ENCODE results near the gene AP1G2. TPM values are rescaled to one million over a fixed set of nuclear protein-coding genes. Genes with fewer than 3 reads are reported as not detected.

The AP1G2 gene
- total RNA-seq, 1 donor from 2014 or later = 53.2 TPM

DNA sequence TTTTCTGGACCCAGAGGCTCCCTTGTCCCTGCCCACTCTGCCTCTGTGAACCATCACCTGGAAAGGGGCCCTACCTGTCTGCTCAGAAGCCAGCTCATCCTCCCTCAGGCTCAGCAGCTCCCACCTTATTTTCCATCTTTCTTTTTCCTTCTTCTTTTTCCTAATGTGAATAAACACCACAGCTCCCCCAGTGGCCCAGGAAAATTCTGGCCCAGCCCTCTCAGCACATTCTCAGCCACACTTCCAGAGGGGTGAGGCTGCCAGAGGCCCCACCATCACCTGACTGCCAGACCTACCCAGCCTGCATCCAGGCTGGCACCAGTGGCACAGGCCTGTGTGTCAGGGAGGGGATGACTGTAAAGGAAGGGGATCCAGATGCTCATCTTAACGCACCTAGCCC is 39.0 kb downstream of the AP1G2 start:
- peak overlapping the region; percentile 47 for H3K27ac Mint-ChIP-seq (ENCODE audit: unreplicated experiment)
- peaks cover 29% of the 10 kb centered on the region for H3K4me1 Mint-ChIP-seq
- no peaks in the 10 kb centered on the region for H3K9me3 Mint-ChIP-seq
- H3K36me3 Mint-ChIP-seq (ENCODE audit: low read depth) = no peaks in the 10 kb centered on the region
- no peak overlapping the region for H3K4me3 Mint-ChIP-seq
- DNase-seq (ENCODE audit: low read depth, low spot score) = no peak
- H3K27me3 Mint-ChIP-seq (ENCODE audit: low read depth) = no peaks in the 10 kb centered on the region
- TF ChIP-seq, protein P1, sequence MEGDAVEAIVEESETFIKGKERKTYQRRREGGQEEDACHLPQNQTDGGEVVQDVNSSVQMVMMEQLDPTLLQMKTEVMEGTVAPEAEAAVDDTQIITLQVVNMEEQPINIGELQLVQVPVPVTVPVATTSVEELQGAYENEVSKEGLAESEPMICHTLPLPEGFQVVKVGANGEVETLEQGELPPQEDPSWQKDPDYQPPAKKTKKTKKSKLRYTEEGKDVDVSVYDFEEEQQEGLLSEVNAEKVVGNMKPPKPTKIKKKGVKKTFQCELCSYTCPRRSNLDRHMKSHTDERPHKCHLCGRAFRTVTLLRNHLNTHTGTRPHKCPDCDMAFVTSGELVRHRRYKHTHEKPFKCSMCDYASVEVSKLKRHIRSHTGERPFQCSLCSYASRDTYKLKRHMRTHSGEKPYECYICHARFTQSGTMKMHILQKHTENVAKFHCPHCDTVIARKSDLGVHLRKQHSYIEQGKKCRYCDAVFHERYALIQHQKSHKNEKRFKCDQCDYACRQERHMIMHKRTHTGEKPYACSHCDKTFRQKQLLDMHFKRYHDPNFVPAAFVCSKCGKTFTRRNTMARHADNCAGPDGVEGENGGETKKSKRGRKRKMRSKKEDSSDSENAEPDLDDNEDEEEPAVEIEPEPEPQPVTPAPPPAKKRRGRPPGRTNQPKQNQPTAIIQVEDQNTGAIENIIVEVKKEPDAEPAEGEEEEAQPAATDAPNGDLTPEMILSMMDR (conservative IDR thresholded peaks at IDR 0.05) = peak; percentile 32

DNA sequence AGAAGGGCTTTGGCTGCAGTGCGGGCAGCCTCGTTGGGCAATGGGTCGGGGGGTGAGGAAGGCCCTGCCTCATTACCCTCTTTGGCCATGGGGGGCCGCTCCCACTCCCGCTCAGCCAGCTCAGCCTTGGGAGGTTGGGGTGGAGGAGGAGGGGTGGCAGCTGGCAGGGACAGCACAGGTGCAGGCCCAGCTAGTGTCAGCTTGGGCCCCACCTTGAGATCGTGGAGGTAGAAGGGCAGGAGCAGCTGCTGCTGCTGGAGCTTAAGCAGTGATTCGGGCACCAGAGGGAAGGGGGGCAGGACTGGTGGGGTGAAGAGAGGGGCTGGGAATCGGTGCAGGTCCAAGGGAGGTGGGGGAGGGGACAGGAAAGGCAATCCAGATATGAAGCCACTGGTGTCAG is 42.0 kb downstream of the AP1G2 start:
- no peaks in the 10 kb centered on the region for H3K27me3 Mint-ChIP-seq (ENCODE audit: low read depth)
- H3K4me1 Mint-ChIP-seq = peaks cover 25% of the 10 kb centered on the region
- H3K36me3 Mint-ChIP-seq (ENCODE audit: low read depth) = no peaks in the 10 kb centered on the region
- H3K27ac Mint-ChIP-seq (ENCODE audit: unreplicated experiment) = no peak overlapping the region
- TF ChIP-seq, protein P1 (conservative IDR thresholded peaks at IDR 0.05) = no peak
- DNase-seq (ENCODE audit: low read depth, low spot score) = no peak
- no peak overlapping the region for H3K4me3 Mint-ChIP-seq
- H3K9me3 Mint-ChIP-seq = no peaks in the 10 kb centered on the region

DNA sequence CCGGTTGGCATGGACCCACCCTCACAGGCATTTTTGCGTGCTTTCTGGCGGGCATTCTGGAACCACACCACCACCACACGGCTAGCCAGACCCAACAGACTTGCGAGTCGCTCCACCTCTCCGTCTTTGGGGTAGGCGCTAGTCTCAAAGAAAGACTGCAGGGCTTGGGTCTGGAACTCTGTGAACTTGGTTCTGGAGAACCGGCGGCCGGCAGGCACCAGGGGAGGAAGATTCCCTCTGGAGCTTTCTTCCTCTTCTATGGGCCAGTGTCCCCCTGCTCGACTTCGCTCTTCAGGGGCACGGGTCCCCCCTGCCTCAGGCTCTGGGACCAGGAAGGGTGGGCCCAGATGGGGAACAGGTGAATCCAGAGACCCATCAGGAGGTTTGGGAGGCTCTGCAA is 42.6 kb downstream of the AP1G2 start:
- no peak for DNase-seq (ENCODE audit: low read depth, low spot score)
- H3K9me3 Mint-ChIP-seq = no peaks in the 10 kb centered on the region
- peak overlapping the region; percentile 67 for H3K27ac Mint-ChIP-seq (ENCODE audit: unreplicated experiment)
- H3K36me3 Mint-ChIP-seq (ENCODE audit: low read depth) = no peaks in the 10 kb centered on the region
- H3K4me3 Mint-ChIP-seq = no peak overlapping the region
- TF ChIP-seq, protein P1 (conservative IDR thresholded peaks at IDR 0.05) = no peak
- no peaks in the 10 kb centered on the region for H3K27me3 Mint-ChIP-seq (ENCODE audit: low read depth)
- H3K4me1 Mint-ChIP-seq = peaks cover 18% of the 10 kb centered on the region

DNA sequence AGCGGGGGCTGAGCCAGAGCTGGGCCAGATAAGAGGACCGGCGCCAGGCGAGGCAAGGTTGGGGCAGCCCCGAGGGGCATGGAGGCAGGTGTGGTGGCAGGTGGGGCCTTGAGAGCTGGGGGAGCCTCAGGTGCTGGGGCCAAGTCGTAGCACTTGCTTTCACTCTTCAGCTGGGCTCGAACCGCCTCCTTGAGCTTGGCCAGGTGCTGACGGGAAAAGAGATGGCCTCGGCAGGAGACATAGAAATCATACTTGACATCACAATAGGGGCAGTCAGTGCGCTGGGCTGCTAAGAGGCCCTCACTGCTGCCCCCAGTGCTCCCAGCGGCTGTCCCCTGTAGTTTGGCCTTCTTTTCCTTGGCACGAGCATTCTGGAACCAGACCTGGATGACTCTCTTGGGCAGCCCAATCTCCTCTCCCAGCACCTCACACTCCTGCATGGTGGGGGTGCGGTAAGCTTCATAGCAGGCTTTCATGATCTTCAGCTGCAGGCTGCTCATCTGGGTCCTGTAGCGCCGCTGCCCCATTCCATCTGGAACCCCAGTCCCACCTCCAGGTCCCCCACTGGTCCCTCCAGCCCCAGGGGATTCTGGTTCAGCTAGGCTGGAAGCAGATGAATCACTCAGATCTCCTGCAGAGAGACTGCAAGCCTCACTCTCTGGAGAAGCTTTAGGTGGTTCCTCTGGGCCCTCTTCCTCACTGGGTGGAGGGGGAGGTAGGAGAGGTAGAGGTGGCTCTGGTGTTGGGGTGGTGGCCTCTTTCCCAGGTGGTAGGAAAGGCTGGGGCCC is 44.2 kb downstream of the AP1G2 start:
- Mint-ChIP-seq H3K36me3 (ENCODE audit: low read depth) (no peaks in the 10 kb centered on the region), H3K9me3 (no peaks in the 10 kb centered on the region)

DNA sequence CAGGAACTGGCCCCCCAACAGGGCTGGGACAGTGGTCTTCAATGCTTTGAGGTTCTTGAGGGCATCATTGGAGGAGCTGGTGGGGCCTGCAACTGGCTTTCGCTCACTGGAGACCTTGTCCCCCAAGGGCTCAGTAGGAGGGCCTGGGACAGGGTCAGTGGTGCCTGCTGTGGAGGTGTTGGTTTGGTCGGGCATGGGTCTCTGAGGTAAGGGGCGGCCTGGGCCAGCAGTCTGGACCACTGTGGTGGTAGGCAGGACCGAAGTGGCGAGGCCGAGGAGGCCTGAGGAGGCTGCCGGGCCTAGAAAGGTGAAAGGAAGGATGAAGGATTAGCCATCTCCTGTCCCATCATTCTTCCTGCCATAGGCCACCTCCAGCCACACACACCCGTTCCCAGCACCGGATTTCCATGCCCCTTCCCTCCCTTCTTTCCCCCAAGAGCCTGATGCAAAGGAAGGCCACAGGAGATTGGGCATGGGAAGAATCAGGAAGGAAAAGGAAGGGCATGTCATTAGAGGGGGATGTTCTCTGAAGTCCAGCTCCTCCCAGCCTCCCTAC is 44.9 kb downstream of the AP1G2 start:
- Mint-ChIP-seq H3K4me3 (no peak overlapping the region), H3K27ac (ENCODE audit: unreplicated experiment) (no peak overlapping the region), H3K9me3 (no peaks in the 10 kb centered on the region), H3K27me3 (ENCODE audit: low read depth) (no peaks in the 10 kb centered on the region), H3K36me3 (ENCODE audit: low read depth) (no peaks in the 10 kb centered on the region), H3K4me1 (no peaks in the 10 kb centered on the region)
- TF ChIP-seq, protein P1 (conservative IDR thresholded peaks at IDR 0.05) = no peak
- no peak for DNase-seq (ENCODE audit: low read depth, low spot score)

More for the DNA sequence above, 44.2 kb downstream of the AP1G2 start:
- DNase-seq (ENCODE audit: low read depth, low spot score) = no peak
- no peak overlapping the region for H3K4me3 Mint-ChIP-seq
- H3K27me3 Mint-ChIP-seq (ENCODE audit: low read depth) = no peaks in the 10 kb centered on the region
- H3K27ac Mint-ChIP-seq (ENCODE audit: unreplicated experiment) = no peak overlapping the region
- TF ChIP-seq, protein P1 (conservative IDR thresholded peaks at IDR 0.05) = no peak
- peaks cover 4% of the 10 kb centered on the region for H3K4me1 Mint-ChIP-seq

Data from neural crest cell (in vitro differentiated cells).